Suprapubic skin (tissue), 4 donors: ENCODE measurements around the gene RASA3.

ENCODE experiments used
- EP300 ChIP-seq: sonication (generic); formaldehyde crosslinking; IDR thresholded peaks from one replicate; pipeline ENCODE4 v1.6.1; 2017; ENCODE audit warnings: antibody characterized with exemption
- POLR2A ChIP-seq, 2 donors: fragments of 450-650 bp; IDR thresholded peaks; one replicate each; pipeline ENCODE4 v1.6.1; 2017; ENCODE audit warnings: antibody characterized with exemption in 2 of 2, mild to moderate bottlenecking in 2 of 2, moderate library complexity in 2 of 2
- POLR2AphosphoS5 ChIP-seq, 3 donors: sonication (generic); formaldehyde crosslinking; IDR thresholded peaks; one replicate each; pipeline ENCODE4 v1.6.1; 2017; ENCODE audit warnings: antibody characterized with exemption in 3 of 3
- TF ChIP-seq, protein P1 (sequence below), 2 donors: fragments of 200-600 bp in 1 of 2; fragments of 450-650 bp in 1 of 2; sonication (generic) in 1 of 2; IDR thresholded peaks; one replicate each; pipeline ENCODE4 v1.5.1; 2016 to 2019; ENCODE audit warnings: antibody characterized with exemption in 2 of 2, mild to moderate bottlenecking in 1 of 2, moderate library complexity in 1 of 2

DNA sequence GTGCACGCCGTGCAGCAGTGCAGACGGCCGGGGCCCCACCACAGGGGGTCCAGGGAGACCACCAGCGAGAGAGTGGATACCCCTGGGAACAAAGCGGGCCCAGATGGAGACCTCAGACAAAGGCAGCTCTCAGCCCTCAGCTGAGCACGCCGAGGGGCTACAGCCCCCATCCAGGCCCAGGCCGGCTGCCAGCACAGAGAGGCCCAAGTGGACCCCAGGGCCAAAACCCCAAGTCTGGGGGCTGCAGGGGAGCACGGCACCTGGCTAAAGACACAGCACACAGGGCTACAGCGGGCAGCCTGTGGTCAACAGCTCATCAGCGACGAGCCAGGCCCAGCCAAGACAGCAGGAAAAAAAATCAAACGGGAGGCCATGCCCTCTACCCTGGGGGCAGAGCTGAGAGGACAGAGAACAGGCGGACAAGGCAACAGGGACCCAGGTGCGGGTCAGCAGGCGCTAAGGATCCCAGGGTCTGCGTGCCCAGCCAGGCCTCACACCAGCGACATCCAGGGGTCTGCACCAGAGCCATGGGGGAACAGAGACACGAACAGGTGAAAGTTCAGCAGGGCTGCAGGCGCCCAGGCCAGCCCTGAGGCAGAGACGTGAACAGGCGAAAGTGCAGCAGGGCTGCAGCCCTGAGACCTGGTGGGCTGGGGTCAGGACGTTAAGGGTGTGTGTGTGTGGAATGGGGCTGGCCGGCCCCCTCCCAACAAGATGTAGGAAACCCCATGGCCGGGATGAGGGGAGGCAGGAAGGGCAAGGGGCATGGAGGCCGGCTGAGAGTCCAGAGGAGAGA is 34.3 kb downstream of the RASA3 start:
- TF ChIP-seq, protein P1, sequence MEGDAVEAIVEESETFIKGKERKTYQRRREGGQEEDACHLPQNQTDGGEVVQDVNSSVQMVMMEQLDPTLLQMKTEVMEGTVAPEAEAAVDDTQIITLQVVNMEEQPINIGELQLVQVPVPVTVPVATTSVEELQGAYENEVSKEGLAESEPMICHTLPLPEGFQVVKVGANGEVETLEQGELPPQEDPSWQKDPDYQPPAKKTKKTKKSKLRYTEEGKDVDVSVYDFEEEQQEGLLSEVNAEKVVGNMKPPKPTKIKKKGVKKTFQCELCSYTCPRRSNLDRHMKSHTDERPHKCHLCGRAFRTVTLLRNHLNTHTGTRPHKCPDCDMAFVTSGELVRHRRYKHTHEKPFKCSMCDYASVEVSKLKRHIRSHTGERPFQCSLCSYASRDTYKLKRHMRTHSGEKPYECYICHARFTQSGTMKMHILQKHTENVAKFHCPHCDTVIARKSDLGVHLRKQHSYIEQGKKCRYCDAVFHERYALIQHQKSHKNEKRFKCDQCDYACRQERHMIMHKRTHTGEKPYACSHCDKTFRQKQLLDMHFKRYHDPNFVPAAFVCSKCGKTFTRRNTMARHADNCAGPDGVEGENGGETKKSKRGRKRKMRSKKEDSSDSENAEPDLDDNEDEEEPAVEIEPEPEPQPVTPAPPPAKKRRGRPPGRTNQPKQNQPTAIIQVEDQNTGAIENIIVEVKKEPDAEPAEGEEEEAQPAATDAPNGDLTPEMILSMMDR (IDR thresholded peaks at IDR 0.05), result no peak
- no peak for TF ChIP-seq POLR2A (IDR thresholded peaks at IDR 0.05)
- no peak for TF ChIP-seq POLR2AphosphoS5 (IDR thresholded peaks at IDR 0.05)
- TF ChIP-seq EP300, result no peak
